Hepatocyte (in vitro differentiated cells): ENCODE results near the gene TUBB2B.

Experiments used
- CTCF ChIP-seq: fragments of 200-600 bp; sonication (generic); IDR thresholded peaks from 2 replicates; pipeline ENCODE4 v1.5.1; 2016; ENCODE audit warnings: antibody characterized with exemption, mild to moderate bottlenecking; ENCODE audit not compliant: poor library complexity
- EZH2phosphoT487 ChIP-seq: fragments of 200-600 bp; sonication (generic); IDR thresholded peaks from one replicate; pipeline ENCODE4 v1.6.1; 2018; ENCODE audit warnings: antibody characterized with exemption, mild to moderate bottlenecking, low read depth, moderate library complexity; ENCODE audit not compliant: unreplicated experiment, severe bottlenecking

GRCh38 chr6:3193102-3193849 is 34.2 kb downstream of the TUBB2B start:
- TF ChIP-seq EZH2phosphoT487 (no peak), CTCF (no peak)
